ENCODE results near the gene IMPA2.
"Not testable (repeated sequence)": the region's sequence is repeated elsewhere in the genome, so short reads cannot be mapped to it uniquely, and the experiment has no call there.

The IMPA2 gene

GRCh38 chr18:12059334-12060181 is 78.3 kb downstream of the IMPA2 start:
- no peak overlapping the region for H3K4me3 ChIP-seq (ENCODE audit: low read length)
- DNase-seq (ENCODE audit: low read depth, low spot score): peak; percentile 40

GRCh38 chr18:12060182-12060870 is 79.0 kb downstream of the IMPA2 start:
- no peak for DNase-seq (ENCODE audit: low read depth, low spot score)
- H3K4me3 ChIP-seq (ENCODE audit: low read length): no peak overlapping the region

GRCh38 chr18:12061685-12062084 is 80.4 kb downstream of the IMPA2 start:
- H3K4me3 ChIP-seq (ENCODE audit: low read length): no peak overlapping the region
- DNase-seq (ENCODE audit: low read depth, low spot score): no peak

- H3K4me3 ChIP-seq (ENCODE audit: low read length): no peak overlapping the region
- no peak for DNase-seq (ENCODE audit: low read depth, low spot score)
Measured at GRCh38 chr18:12062974-12063373, 81.7 kb downstream of the IMPA2 start.

GRCh38 chr18:12064086-12064763 is 82.9 kb downstream of the IMPA2 start:
- H3K4me3 ChIP-seq (ENCODE audit: low read length): no peak overlapping the region
- DNase-seq (ENCODE audit: low read depth, low spot score): no peak

- DNase-seq (ENCODE audit: low read depth, low spot score): no peak
- no peak overlapping the region for H3K4me3 ChIP-seq (ENCODE audit: low read length)
Measured at GRCh38 chr18:12065397-12065796, 84.1 kb downstream of the IMPA2 start.

GRCh38 chr18:12066910-12067511 is 85.7 kb downstream of the IMPA2 start:
- no peak for DNase-seq (ENCODE audit: low read depth, low spot score)
- H3K4me3 ChIP-seq (ENCODE audit: low read length): no peak overlapping the region

GRCh38 chr18:12067671-12068070 is 86.4 kb downstream of the IMPA2 start:
- no peak overlapping the region for H3K4me3 ChIP-seq (ENCODE audit: low read length)
- no peak for DNase-seq (ENCODE audit: low read depth, low spot score)

- not testable (repeated sequence) for H3K4me3 ChIP-seq (ENCODE audit: low read length); DNase-seq (ENCODE audit: low read depth, low spot score)
Measured at GRCh38 chr18:12068316-12068949, 87.1 kb downstream of the IMPA2 start.

DNA sequence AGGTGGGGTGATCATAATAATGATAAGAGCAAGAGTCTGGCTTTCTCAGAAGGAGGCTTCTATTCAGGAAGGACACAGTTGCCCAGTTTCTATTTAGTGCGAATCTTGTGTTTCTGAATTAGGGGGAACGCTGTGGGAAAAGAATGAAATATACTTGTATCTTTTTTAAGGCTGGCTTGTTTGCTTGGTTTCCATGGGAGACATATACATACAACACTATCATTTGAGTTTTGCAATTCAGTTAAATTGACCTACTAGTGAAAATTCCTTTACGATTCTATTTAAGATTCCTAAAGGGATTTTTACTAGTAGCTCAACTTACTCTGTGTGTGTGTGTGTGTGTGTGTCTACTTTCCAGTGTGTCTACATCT is 87.6 kb downstream of the IMPA2 start:
- no peak overlapping the region for H3K4me3 ChIP-seq (ENCODE audit: low read length)
- no peak for DNase-seq (ENCODE audit: low read depth, low spot score)

GRCh38 chr18:12071066-12071465 is 89.8 kb downstream of the IMPA2 start:
- DNase-seq (ENCODE audit: low read depth, low spot score); H3K4me3 ChIP-seq (ENCODE audit: low read length): not testable (repeated sequence)

GRCh38 chr18:12072996-12073395 is 91.7 kb downstream of the IMPA2 start:
- no peak overlapping the region for H3K4me3 ChIP-seq (ENCODE audit: low read length)
- no peak for DNase-seq (ENCODE audit: low read depth, low spot score)

DNA sequence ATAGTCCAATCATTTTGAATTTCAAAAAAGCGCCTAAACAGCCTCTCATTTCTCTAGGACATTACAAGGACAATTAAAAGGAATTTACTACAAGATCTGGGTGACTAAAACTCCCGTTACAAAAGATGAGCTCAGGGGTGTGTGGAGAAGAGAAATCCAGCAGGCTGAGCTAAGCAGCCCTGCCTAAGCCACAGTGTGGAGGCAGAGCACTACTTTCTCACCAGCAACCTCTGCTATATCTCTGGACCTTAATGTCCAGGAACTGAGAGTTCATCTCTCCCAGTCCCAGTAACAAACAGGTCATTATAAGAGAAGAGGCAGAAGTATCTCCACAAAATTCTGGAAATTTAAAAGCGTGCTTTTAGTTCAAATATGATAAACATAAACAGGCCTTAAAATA is 93.4 kb downstream of the IMPA2 start:
- H3K4me3 ChIP-seq (ENCODE audit: low read length): no peak overlapping the region
- DNase-seq (ENCODE audit: low read depth, low spot score): no peak

GRCh38 chr18:12076424-12077140 is 95.3 kb downstream of the IMPA2 start:
- H3K4me3 ChIP-seq (ENCODE audit: low read length): peak overlapping the region; percentile 18; the same call in 1 of the 2 replicates
- no peak for DNase-seq (ENCODE audit: low read depth, low spot score)

GRCh38 chr18:12077994-12078393 is 96.7 kb downstream of the IMPA2 start:
- DNase-seq (ENCODE audit: low read depth, low spot score); H3K4me3 ChIP-seq (ENCODE audit: low read length): not testable (repeated sequence)

- no peak overlapping the region for H3K4me3 ChIP-seq (ENCODE audit: low read length)
Measured at GRCh38 chr18:12079491-12080237, 98.4 kb downstream of the IMPA2 start.

More at GRCh38 chr18:12079491-12080237, 98.4 kb downstream of the IMPA2 start:
- no peak for DNase-seq (ENCODE audit: low read depth, low spot score)

All from Jurkat, Clone E6-1 (cell line).